ENCODE measurements around the gene ABLIM2. TPM values are rescaled to one million over a fixed set of nuclear protein-coding genes. Genes with fewer than 3 reads are reported as not detected.

Gene ABLIM2
- total and polyA plus RNA-seq, 2 of the 8 experiments (the other 6 are each of a cell fraction or from before 2014, with no cell fraction given) = 2.8 to 3.0 TPM

DNA sequence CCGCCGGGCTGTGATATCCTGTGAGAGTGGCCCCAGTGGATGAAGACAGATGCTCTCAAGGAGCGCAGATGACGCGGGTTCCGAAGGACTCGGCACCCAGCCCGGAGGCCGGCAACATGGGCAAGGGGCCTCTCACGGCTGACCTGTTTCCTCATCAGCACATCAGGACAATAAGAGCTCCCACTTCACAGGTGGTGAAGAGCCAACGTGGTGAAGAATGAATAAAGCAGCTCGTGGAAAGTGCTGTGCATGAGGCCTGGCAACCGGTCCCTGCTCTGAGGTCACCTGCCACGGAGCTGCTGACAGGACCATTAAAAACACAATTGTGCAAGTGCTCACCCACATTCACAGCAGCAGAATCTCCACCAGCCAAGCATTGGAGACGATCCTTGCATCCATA, 22.9 kb downstream of the ABLIM2 start (continued):
- TF ChIP-seq, protein P1, sequence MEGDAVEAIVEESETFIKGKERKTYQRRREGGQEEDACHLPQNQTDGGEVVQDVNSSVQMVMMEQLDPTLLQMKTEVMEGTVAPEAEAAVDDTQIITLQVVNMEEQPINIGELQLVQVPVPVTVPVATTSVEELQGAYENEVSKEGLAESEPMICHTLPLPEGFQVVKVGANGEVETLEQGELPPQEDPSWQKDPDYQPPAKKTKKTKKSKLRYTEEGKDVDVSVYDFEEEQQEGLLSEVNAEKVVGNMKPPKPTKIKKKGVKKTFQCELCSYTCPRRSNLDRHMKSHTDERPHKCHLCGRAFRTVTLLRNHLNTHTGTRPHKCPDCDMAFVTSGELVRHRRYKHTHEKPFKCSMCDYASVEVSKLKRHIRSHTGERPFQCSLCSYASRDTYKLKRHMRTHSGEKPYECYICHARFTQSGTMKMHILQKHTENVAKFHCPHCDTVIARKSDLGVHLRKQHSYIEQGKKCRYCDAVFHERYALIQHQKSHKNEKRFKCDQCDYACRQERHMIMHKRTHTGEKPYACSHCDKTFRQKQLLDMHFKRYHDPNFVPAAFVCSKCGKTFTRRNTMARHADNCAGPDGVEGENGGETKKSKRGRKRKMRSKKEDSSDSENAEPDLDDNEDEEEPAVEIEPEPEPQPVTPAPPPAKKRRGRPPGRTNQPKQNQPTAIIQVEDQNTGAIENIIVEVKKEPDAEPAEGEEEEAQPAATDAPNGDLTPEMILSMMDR (IDR thresholded peaks at IDR 0.05; ENCODE audit: control extremely low read depth in 1 of 3, insufficient read depth in 1 of 3, low read depth in 1 of 3, low read length in 3 of 3) = no peak
- TF ChIP-seq RNF2 (IDR thresholded peaks at IDR 0.05; ENCODE audit: borderline replicate concordance, low read depth, low read length, missing control alignments, poor library complexity, severe bottlenecking) = no peak
- TF ChIP-seq, protein P2, sequence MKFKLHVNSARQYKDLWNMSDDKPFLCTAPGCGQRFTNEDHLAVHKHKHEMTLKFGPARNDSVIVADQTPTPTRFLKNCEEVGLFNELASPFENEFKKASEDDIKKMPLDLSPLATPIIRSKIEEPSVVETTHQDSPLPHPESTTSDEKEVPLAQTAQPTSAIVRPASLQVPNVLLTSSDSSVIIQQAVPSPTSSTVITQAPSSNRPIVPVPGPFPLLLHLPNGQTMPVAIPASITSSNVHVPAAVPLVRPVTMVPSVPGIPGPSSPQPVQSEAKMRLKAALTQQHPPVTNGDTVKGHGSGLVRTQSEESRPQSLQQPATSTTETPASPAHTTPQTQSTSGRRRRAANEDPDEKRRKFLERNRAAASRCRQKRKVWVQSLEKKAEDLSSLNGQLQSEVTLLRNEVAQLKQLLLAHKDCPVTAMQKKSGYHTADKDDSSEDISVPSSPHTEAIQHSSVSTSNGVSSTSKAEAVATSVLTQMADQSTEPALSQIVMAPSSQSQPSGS (IDR thresholded peaks at IDR 0.05; ENCODE audit: low read length) = no peak

Data from H1 (cell line).